HepG2 (cell line): Measurements from ENCODE around the gene AKAP9. TPM values are rescaled to one million over a fixed set of nuclear protein-coding genes. Genes with fewer than 3 reads are reported as not detected.

Source experiments
- GLMP ChIP-seq: sonication (generic); formaldehyde crosslinking; IDR thresholded peaks from 2 replicates; pipeline ENCODE4 v1.9.0; 2021; ENCODE audit warnings: missing genetic modification reagents, mild to moderate bottlenecking, borderline replicate concordance
- ISL2 ChIP-seq: sonication (generic); formaldehyde crosslinking; IDR thresholded peaks from 2 replicates; pipeline ENCODE4 v1.5.0; 2020; ENCODE audit warnings: missing genetic modification reagents
- KLF9 ChIP-seq: IDR thresholded peaks from 2 replicates; pipeline ENCODE4 v1.6.1; 2016; ENCODE audit warnings: low read depth
- LRRFIP1 ChIP-seq: sonication (generic); formaldehyde crosslinking; conservative IDR thresholded peaks from 2 replicates; pipeline ENCODE4 v1.4.0; 2020; ENCODE audit warnings: missing genetic modification reagents
- MATR3 ChIP-seq: sonication (generic); formaldehyde crosslinking; IDR thresholded peaks from 2 replicates; pipeline ENCODE4 v1.4.0; 2020; ENCODE audit warnings: missing genetic modification reagents
- MLXIP ChIP-seq: sonication (generic); formaldehyde crosslinking; IDR thresholded peaks from 2 replicates; pipeline ENCODE4 v1.9.0; 2021; ENCODE audit warnings: missing genetic modification reagents, borderline replicate concordance
- NCOA2 ChIP-seq: sonication (generic); formaldehyde crosslinking; IDR thresholded peaks from 2 replicates; pipeline ENCODE4 v1.8.0; 2022; ENCODE audit warnings: inconsistent platforms
- NR2F1 ChIP-seq, 2 experiments: fragments of 450-650 bp in 1 of 2; formaldehyde crosslinking in 1 of 2; IDR thresholded peaks; 2 replicates each; pipeline versions ENCODE4 v1.5.0 to v1.6.1; 2016 to 2020; ENCODE audit warnings: mild to moderate bottlenecking in 1 of 2, missing compliant biosample characterization in 1 of 2, missing genetic modification reagents in 1 of 2, moderate library complexity in 1 of 2
- TBX2 ChIP-seq: sonication (generic); formaldehyde crosslinking; IDR thresholded peaks from 2 replicates; pipeline ENCODE4 v1.5.0; 2020; ENCODE audit warnings: missing genetic modification reagents, mild to moderate bottlenecking, borderline replicate concordance
- TFE3 ChIP-seq: IDR thresholded peaks from 2 replicates; pipeline ENCODE4 v1.6.1; 2016
- TIGD3 ChIP-seq: sonication (generic); formaldehyde crosslinking; IDR thresholded peaks from 2 replicates; pipeline ENCODE4 v1.5.1; 2020; ENCODE audit warnings: mild to moderate bottlenecking, missing genetic modification reagents, borderline replicate concordance
- ZBTB37 ChIP-seq: sonication (generic); formaldehyde crosslinking; IDR thresholded peaks from 2 replicates; pipeline ENCODE4 v1.4.0; 2020; ENCODE audit warnings: mild to moderate bottlenecking, missing genetic modification reagents
- ZBTB43 ChIP-seq: sonication (generic); formaldehyde crosslinking; conservative IDR thresholded peaks from 2 replicates; pipeline ENCODE4 v1.4.0; 2020; ENCODE audit warnings: missing genetic modification reagents
- ZFP36L1 ChIP-seq: sonication (generic); formaldehyde crosslinking; IDR thresholded peaks from 2 replicates; pipeline ENCODE4 v1.8.0; 2022; ENCODE audit warnings: mild to moderate bottlenecking, missing genetic modification reagents, moderate library complexity
- ZNF331 ChIP-seq: sonication (generic); formaldehyde crosslinking; IDR thresholded peaks from 2 replicates; pipeline ENCODE4 v1.4.0; 2020; ENCODE audit warnings: missing genetic modification reagents
- ZNF652 ChIP-seq: IDR thresholded peaks from 2 replicates; pipeline ENCODE4 v1.6.1; 2016; ENCODE audit warnings: low read depth, borderline replicate concordance
- ZNF782 ChIP-seq: sonication (generic); formaldehyde crosslinking; IDR thresholded peaks from 2 replicates; pipeline ENCODE4 v1.4.0; 2020; ENCODE audit warnings: missing genetic modification reagents, mild to moderate bottlenecking, borderline replicate concordance
- polyA plus RNA-seq, 8 experiments: library from polyadenylated mRNA; depleted of rRNA in 3 of 8; stranded (reverse) in 7 of 8; unstranded in 1 of 8; fragments of >200 nt; fragmentation: Illumina TruSeq in 4 of 8; extraction: Trizol in 4 of 8; gene quantifications; 2 replicates each; pipeline versions ENCODE4 v1.2.1 to v1.2.3, GENCODE V29; 2011 to 2016; ENCODE audit warnings: low read depth in 4 of 8, missing spikeins in 1 of 8, mixed read lengths in 1 of 8; ENCODE audit not compliant: insufficient read depth in 1 of 8
- total RNA-seq, 5 experiments: library from RNA; depleted of rRNA; stranded (reverse); fragments of >200 nt; fragmentation: Illumina TruSeq; extraction: Trizol; gene quantifications; 2 replicates each; pipeline ENCODE4 v1.2.3, GENCODE V29; 2016; ENCODE audit warnings: low read depth in 1 of 5

AKAP9 gene
- total and polyA plus RNA-seq, 2 of the 13 experiments (the other 11 are each of a cell fraction or from before 2014, with no cell fraction given) = 27.6 to 33.1 TPM

GRCh38 chr7:92133737-92134270 lies 193.1 kb downstream of the AKAP9 start (continued):
- TF ChIP-seq ZNF782 (CRISPR knock-in tag) = no peak
- no peak for TF ChIP-seq MATR3
- no peak for TF ChIP-seq ISL2 (CRISPR knock-in tag)
- TF ChIP-seq ZBTB43 (CRISPR knock-in tag) = no peak
- TF ChIP-seq NCOA2 (CRISPR knock-in tag) = no peak
- no peak for TF ChIP-seq KLF9
- TF ChIP-seq LRRFIP1 (CRISPR knock-in tag) = 0 out of 2 replicates have a peak, but pooled peaks have one; percentile 19
- no peak for TF ChIP-seq MLXIP (CRISPR knock-in tag)
- 0 out of 2 replicates have a peak, but pooled peaks have one; percentile 24 for TF ChIP-seq ZNF331 (CRISPR knock-in tag)
- no peak; the same call in 1 of the 2 replicates for TF ChIP-seq TFE3 (CRISPR knock-in tag)
- no peak; the same call in 1 of the 2 replicates for TF ChIP-seq TBX2 (CRISPR knock-in tag)
- no peak for TF ChIP-seq ZBTB37 (CRISPR knock-in tag)
- no peak for TF ChIP-seq ZNF652 (CRISPR knock-in tag)
- TF ChIP-seq TIGD3 (CRISPR knock-in tag) = 0 out of 2 replicates have a peak, but pooled peaks have one; percentile 34
- no peak for TF ChIP-seq ZFP36L1 (CRISPR knock-in tag)
- TF ChIP-seq GLMP (CRISPR knock-in tag) = no peak
- no peak for TF ChIP-seq NR2F1 (CRISPR knock-in tag; IDR thresholded peaks at IDR 0.05)
